ENCODE results near the gene RORB.
"Not testable (repeated sequence)": the region's sequence is repeated elsewhere in the genome, so short reads cannot be mapped to it uniquely, and the experiment has no call there.

Gene RORB

GRCh38 chr9:74513221-74513620 lies 16.1 kb downstream of the RORB start:
- no peak for DNase-seq (ENCODE audit: low read depth)

- no peak for DNase-seq (ENCODE audit: low read depth)
Measured at GRCh38 chr9:74517188-74517587, 20.1 kb downstream of the RORB start.

- no peak for DNase-seq (ENCODE audit: low read depth)
Measured at GRCh38 chr9:74519419-74519818, 22.3 kb downstream of the RORB start.

- no peak for DNase-seq (ENCODE audit: low read depth)
Measured at GRCh38 chr9:74521009-74521408, 23.9 kb downstream of the RORB start.

- no peak for DNase-seq (ENCODE audit: low read depth)
Measured at GRCh38 chr9:74524289-74524688, 27.2 kb downstream of the RORB start.

- DNase-seq (ENCODE audit: low read depth), result no peak
Measured at GRCh38 chr9:74526215-74526614, 29.1 kb downstream of the RORB start.

- no peak for DNase-seq (ENCODE audit: low read depth)
Measured at GRCh38 chr9:74527718-74528117, 30.6 kb downstream of the RORB start.

- DNase-seq (ENCODE audit: low read depth), result no peak
Measured at GRCh38 chr9:74528207-74528606, 31.1 kb downstream of the RORB start.

GRCh38 chr9:74530458-74530857 lies 33.3 kb downstream of the RORB start:
- DNase-seq (ENCODE audit: low read depth), result not testable (repeated sequence)

GRCh38 chr9:74533253-74533652 lies 36.1 kb downstream of the RORB start:
- no peak for DNase-seq (ENCODE audit: low read depth)

- no peak for DNase-seq (ENCODE audit: low read depth)
Measured at GRCh38 chr9:74534841-74535240, 37.7 kb downstream of the RORB start.

- no peak for DNase-seq (ENCODE audit: low read depth)
Measured at GRCh38 chr9:74543145-74543544, 46.0 kb downstream of the RORB start.

GRCh38 chr9:74551266-74551665 lies 54.1 kb downstream of the RORB start:
- no peak for DNase-seq (ENCODE audit: low read depth)

- no peak for DNase-seq (ENCODE audit: low read depth)
Measured at GRCh38 chr9:74554751-74555419, 57.8 kb downstream of the RORB start.

GRCh38 chr9:74555565-74555964 lies 58.4 kb downstream of the RORB start:
- no peak for DNase-seq (ENCODE audit: low read depth)

GRCh38 chr9:74556685-74557084 lies 59.5 kb downstream of the RORB start:
- DNase-seq (ENCODE audit: low read depth), result no peak

GRCh38 chr9:74557571-74557970 lies 60.4 kb downstream of the RORB start:
- DNase-seq (ENCODE audit: low read depth), result no peak

- no peak for DNase-seq (ENCODE audit: low read depth)
Measured at GRCh38 chr9:74562611-74563010, 65.5 kb downstream of the RORB start.

GRCh38 chr9:74570879-74571512 lies 73.9 kb downstream of the RORB start:
- DNase-seq (ENCODE audit: low read depth), result no peak

- DNase-seq (ENCODE audit: low read depth), result no peak
Measured at GRCh38 chr9:74573640-74574191, 76.6 kb downstream of the RORB start.

GRCh38 chr9:74576176-74576575 lies 79.0 kb downstream of the RORB start:
- DNase-seq (ENCODE audit: low read depth), result no peak

- no peak for DNase-seq (ENCODE audit: low read depth)
Measured at GRCh38 chr9:74577956-74578355, 80.8 kb downstream of the RORB start.

- DNase-seq (ENCODE audit: low read depth), result no peak
Measured at GRCh38 chr9:74589576-74589975, 92.4 kb downstream of the RORB start.

GRCh38 chr9:74595286-74595685 lies 98.2 kb downstream of the RORB start:
- no peak for DNase-seq (ENCODE audit: low read depth)
